OCI-LY3 (cell line): ENCODE measurements around the gene CDPF1.

Experiments used
- CTCF ChIP-seq: fragments of 200-600, 300-600 bp; sonication (generic); IDR thresholded peaks from 2 replicates; pipeline ENCODE4 v1.5.1; 2014; ENCODE audit warnings: antibody characterized with exemption, low read length, low read depth
- EZH2phosphoT487 ChIP-seq: fragments of 200-600 bp; shearing (Covaris generic); IDR thresholded peaks from 2 replicates; pipeline ENCODE4 v1.6.1; 2018; ENCODE audit warnings: antibody characterized with exemption, mixed run types, low read depth

DNA sequence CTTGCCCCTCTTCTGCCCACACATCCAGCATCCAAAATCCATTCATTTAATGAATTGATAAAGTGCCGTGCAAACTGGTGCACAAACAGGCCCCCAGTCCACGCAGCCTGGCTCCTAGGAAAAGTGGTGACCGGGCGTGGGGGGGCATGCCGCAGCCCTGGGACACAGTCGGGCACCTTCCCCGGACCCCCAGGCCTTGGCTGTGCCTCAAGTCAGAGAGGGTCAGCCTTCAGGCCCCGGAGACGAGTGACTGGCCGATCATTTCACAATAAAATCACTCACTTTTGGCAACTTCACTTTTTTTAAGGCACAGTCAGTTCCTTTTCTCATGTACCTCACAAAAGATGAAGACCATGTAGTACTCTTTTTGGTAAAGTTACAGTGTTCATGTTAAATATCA lies 8.0 kb downstream of the CDPF1 start:
- TF ChIP-seq CTCF: no peak
- TF ChIP-seq EZH2phosphoT487: no peak
